ENCODE results near the gene TRIM10.

TRIM10 gene

GRCh38 chr6:30160785-30161531 lies at the start of gene TRIM10:
TRIM10 (minus strand) TSS chr6:30161211; CDS start chr6:30160858, 353 bp downstream.
- no peak for ATAC-seq
- no peak for DNase-seq

- DNase-seq, result no peak
- ATAC-seq, result no peak
These were observed 46.7 kb upstream of the TRIM10 start for GRCh38 chr6:30207619-30208295.

- no peak for ATAC-seq
- no peak for DNase-seq
These were observed 46.0 kb upstream of the TRIM10 start for GRCh38 chr6:30206799-30207618.

- DNase-seq, result no peak
- ATAC-seq, result no peak
These were observed 45.1 kb upstream of the TRIM10 start for GRCh38 chr6:30206152-30206551.

GRCh38 chr6:30204116-30204515 lies 43.1 kb upstream of the TRIM10 start:
- DNase-seq (no peak), ATAC-seq (no peak)

GRCh38 chr6:30202366-30202765 lies 41.4 kb upstream of the TRIM10 start:
- no peak for ATAC-seq

GRCh38 chr6:30200551-30201281 lies 39.7 kb upstream of the TRIM10 start:
- ATAC-seq, result no peak
- no peak for DNase-seq

More at GRCh38 chr6:30202366-30202765, 41.4 kb upstream of the TRIM10 start:
- no peak for DNase-seq

GRCh38 chr6:30198166-30199084 lies 37.4 kb upstream of the TRIM10 start:
- no peak for ATAC-seq
- DNase-seq, result no peak

GRCh38 chr6:30196376-30196775 lies 35.4 kb upstream of the TRIM10 start:
- no peak for DNase-seq

GRCh38 chr6:30195951-30196350 lies 34.9 kb upstream of the TRIM10 start:
- DNase-seq (no peak), ATAC-seq (no peak)

More at GRCh38 chr6:30196376-30196775, 35.4 kb upstream of the TRIM10 start:
- no peak for ATAC-seq

- DNase-seq, result no peak
- ATAC-seq, result no peak
These were observed 34.0 kb upstream of the TRIM10 start for GRCh38 chr6:30194797-30195690.

- no peak for ATAC-seq
- no peak for DNase-seq
These were observed 31.1 kb upstream of the TRIM10 start for GRCh38 chr6:30192076-30192475.

GRCh38 chr6:30188541-30188940 lies 27.5 kb upstream of the TRIM10 start:
- ATAC-seq (no peak), DNase-seq (no peak)

GRCh38 chr6:30185846-30186484 lies 25.0 kb upstream of the TRIM10 start:
- DNase-seq (no peak), ATAC-seq (no peak)

- DNase-seq (no peak), ATAC-seq (no peak)
These were observed 23.5 kb upstream of the TRIM10 start for GRCh38 chr6:30184417-30185031.

- ATAC-seq (no peak), DNase-seq (no peak)
These were observed 19.1 kb upstream of the TRIM10 start for GRCh38 chr6:30180145-30180544.

- ATAC-seq, result no peak
These were observed 17.8 kb upstream of the TRIM10 start for GRCh38 chr6:30178837-30179236.

GRCh38 chr6:30175765-30176164 lies 14.8 kb upstream of the TRIM10 start:
- DNase-seq, result no peak
- no peak for ATAC-seq

More at GRCh38 chr6:30178837-30179236, 17.8 kb upstream of the TRIM10 start:
- DNase-seq, result no peak

GRCh38 chr6:30172681-30173080 lies 11.7 kb upstream of the TRIM10 start:
- ATAC-seq (no peak), DNase-seq (no peak)

All from stimulated activated naive CD8-positive, alpha-beta T cell treated with anti-CD3 and anti-CD28 coated beads, Interleukin-15, Interleukin-2, amounts not matched to agents 100 U/mL and 50 U/mL, for 24 hours (primary cell).